ENCODE measurements around the gene CD300LF.

CD300LF gene

DNA sequence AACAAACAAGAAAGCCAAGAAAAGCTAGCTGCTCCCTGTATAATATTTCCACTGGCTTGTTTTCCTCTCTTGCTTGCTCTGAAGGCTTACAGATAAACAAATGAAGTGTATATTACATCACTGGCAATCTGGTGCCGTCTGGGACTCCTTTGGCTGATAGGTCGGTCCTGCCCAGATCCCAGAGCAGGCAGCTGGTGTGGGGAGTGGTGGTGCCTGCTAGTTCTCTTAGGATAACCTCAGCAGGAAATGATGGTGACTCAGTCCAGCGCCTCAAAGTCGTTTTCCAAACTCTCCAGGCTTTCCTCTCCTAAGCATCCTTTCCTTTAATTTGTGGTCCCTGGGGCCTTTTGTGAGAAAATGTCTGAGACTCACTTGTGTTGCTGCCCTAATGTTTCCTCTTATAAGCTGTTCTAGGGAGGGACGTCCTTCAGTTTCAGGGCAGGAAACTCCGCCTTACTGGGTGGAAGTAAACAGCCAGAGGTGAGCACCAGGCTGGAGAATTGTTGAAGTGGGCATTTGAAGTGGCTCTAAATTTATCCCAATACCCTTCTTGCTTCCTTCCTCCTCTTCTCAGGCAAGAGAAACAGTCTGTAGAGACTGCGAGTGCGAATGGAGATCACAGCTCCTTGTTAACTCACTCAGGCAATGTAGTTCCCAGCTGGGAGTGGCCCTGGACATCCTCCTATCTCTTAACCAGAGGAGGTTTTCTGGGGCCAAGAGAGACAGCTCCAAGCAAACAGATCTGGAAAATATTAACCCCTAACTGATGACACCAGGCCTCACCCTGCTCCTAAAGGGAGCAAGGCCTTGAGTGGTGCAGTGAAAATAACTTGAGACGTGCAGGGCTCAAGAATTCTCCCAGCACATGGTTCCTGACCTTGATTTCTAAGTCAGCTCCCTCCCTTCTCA is 34.9 kb downstream of the CD300LF start:
- TF ChIP-seq, protein P1, sequence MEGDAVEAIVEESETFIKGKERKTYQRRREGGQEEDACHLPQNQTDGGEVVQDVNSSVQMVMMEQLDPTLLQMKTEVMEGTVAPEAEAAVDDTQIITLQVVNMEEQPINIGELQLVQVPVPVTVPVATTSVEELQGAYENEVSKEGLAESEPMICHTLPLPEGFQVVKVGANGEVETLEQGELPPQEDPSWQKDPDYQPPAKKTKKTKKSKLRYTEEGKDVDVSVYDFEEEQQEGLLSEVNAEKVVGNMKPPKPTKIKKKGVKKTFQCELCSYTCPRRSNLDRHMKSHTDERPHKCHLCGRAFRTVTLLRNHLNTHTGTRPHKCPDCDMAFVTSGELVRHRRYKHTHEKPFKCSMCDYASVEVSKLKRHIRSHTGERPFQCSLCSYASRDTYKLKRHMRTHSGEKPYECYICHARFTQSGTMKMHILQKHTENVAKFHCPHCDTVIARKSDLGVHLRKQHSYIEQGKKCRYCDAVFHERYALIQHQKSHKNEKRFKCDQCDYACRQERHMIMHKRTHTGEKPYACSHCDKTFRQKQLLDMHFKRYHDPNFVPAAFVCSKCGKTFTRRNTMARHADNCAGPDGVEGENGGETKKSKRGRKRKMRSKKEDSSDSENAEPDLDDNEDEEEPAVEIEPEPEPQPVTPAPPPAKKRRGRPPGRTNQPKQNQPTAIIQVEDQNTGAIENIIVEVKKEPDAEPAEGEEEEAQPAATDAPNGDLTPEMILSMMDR (IDR thresholded peaks at IDR 0.05; ENCODE audit: insufficient read depth, low read depth, low read length, missing control alignments): no peak
- DNase-seq (ENCODE audit: low read depth): peak; percentile 3
- H3K4me3 ChIP-seq (ENCODE audit: low read length): no peak overlapping the region

- TF ChIP-seq, protein P1 (IDR thresholded peaks at IDR 0.05; ENCODE audit: insufficient read depth, low read depth, low read length, missing control alignments): no peak
These were observed 41.5 kb downstream of the CD300LF start for GRCh38 chr17:74671031-74671771.

DNA sequence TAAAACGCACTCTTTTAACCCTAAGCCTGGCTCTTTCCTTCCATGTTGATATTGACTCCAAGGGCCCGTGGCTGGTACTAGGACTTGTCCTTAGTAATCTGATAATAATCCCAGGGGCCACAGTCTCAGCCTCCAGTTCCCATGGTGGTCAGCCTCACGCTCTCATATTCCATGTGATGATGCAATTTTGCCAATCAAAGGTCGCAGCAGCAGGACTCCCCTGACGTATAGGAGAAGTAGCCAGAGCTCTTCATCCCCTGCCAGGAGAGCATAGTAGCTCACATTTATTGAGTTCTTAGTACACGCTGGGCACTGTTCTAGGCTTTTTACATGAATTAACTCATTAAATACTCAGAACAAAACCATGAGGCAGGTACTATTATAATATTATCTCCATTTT is 42.4 kb downstream of the CD300LF start:
- TF ChIP-seq, protein P1 (IDR thresholded peaks at IDR 0.05; ENCODE audit: insufficient read depth, low read depth, low read length, missing control alignments): no peak
- no peak for DNase-seq (ENCODE audit: low read depth)
- no peak overlapping the region for H3K4me3 ChIP-seq (ENCODE audit: low read length)

More at GRCh38 chr17:74671031-74671771, 41.5 kb downstream of the CD300LF start:
- DNase-seq (ENCODE audit: low read depth): peak; percentile 71
- no peak overlapping the region for H3K4me3 ChIP-seq (ENCODE audit: low read length)

- no peak for DNase-seq (ENCODE audit: low read depth)
- TF ChIP-seq, protein P1 (IDR thresholded peaks at IDR 0.05; ENCODE audit: insufficient read depth, low read depth, low read length, missing control alignments): no peak
- H3K4me3 ChIP-seq (ENCODE audit: low read length): no peak overlapping the region
These were observed 49.2 kb downstream of the CD300LF start for GRCh38 chr17:74663561-74663960.

DNA sequence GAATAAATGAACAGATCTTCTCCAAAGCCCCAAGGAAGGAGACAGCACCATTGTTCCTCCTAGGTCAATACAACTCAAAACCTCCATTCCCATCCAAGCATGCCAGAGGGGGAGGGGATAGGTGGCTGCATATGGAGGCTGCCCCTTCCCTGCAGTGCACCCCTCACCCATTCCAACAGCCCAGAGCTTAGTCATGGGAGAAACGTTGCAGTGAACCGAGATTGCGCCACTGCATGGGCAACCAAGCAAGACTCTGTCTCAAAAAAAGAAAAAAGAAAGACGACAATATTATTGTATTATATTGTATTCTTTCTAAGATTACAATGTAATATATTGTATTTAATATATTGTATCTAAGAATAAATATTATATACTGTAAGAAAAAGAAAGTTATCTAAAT is 52.8 kb downstream of the CD300LF start:
- DNase-seq (ENCODE audit: low read depth): no peak
- TF ChIP-seq, protein P1 (IDR thresholded peaks at IDR 0.05; ENCODE audit: insufficient read depth, low read depth, low read length, missing control alignments): no peak
- no peak overlapping the region for H3K4me3 ChIP-seq (ENCODE audit: low read length)

- no peak for DNase-seq (ENCODE audit: low read depth)
- no peak overlapping the region for H3K4me3 ChIP-seq (ENCODE audit: low read length)
These were observed 54.1 kb downstream of the CD300LF start for GRCh38 chr17:74658620-74659019.

More at GRCh38 chr17:74658620-74659019, 54.1 kb downstream of the CD300LF start:
- TF ChIP-seq, protein P1 (IDR thresholded peaks at IDR 0.05; ENCODE audit: insufficient read depth, low read depth, low read length, missing control alignments): no peak

Measured in epithelial cell of esophagus (primary cell).